Endodermal cell (in vitro differentiated cells): ENCODE data around the gene TMCO4. TPM values are rescaled to one million over a fixed set of nuclear protein-coding genes. Genes with fewer than 3 reads are reported as not detected.

Experiments used
- DNase-seq: peaks from one replicate; pipeline ENCODE4 v3.0.0-alpha.2; 2017
- H3K27ac ChIP-seq: 2 replicates; pipeline ENCODE4 v1.5.1; 2013; ENCODE audit warnings: mild to moderate bottlenecking, low read depth, low read length, moderate library complexity
- H3K27me3 ChIP-seq: 2 replicates; pipeline ENCODE4 v1.6.1; 2013; ENCODE audit warnings: mild to moderate bottlenecking, low read length, moderate library complexity; ENCODE audit not compliant: insufficient read depth, control insufficient read depth, poor library complexity, severe bottlenecking
- H3K36me3 ChIP-seq: 2 replicates; pipeline ENCODE4 v1.7.0; 2013; ENCODE audit warnings: mild to moderate bottlenecking, low read length, moderate library complexity; ENCODE audit not compliant: control insufficient read depth, insufficient read depth
- H3K4me1 ChIP-seq: one replicate; pipeline ENCODE4 v1.7.0; 2013; ENCODE audit warnings: low read length; ENCODE audit not compliant: control insufficient read depth, insufficient read depth
- H3K4me3 ChIP-seq: 2 replicates; pipeline ENCODE4 v1.5.1; 2013; ENCODE audit warnings: mild to moderate bottlenecking, low read length, moderate library complexity
- H3K9ac ChIP-seq: 2 replicates; pipeline ENCODE4 v1.6.1; 2013; ENCODE audit warnings: mild to moderate bottlenecking, low read length, moderate library complexity; ENCODE audit not compliant: poor library complexity, severe bottlenecking; ENCODE audit errors: extremely low read depth
- H3K9me3 ChIP-seq: 2 replicates; pipeline ENCODE4 v1.6.1; 2013; ENCODE audit warnings: mild to moderate bottlenecking, low read length, moderate library complexity; ENCODE audit not compliant: control insufficient read depth
- H3K27ac Mint-ChIP-seq: 2 replicates; pipeline ENCODE4 v1.8.0; 2020; ENCODE audit warnings: mixed read lengths
- H3K27me3 Mint-ChIP-seq: 2 replicates; pipeline ENCODE4 v1.8.0; 2021; ENCODE audit warnings: mild to moderate bottlenecking, mixed read lengths; ENCODE audit not compliant: insufficient read depth
- H3K36me3 Mint-ChIP-seq: 2 replicates; pipeline ENCODE4 v1.8.0; 2020; ENCODE audit warnings: low read depth, mixed read lengths
- H3K4me1 Mint-ChIP-seq: 2 replicates; pipeline ENCODE4 v1.8.0; 2020; ENCODE audit warnings: mixed read lengths
- H3K4me3 Mint-ChIP-seq: 2 replicates; pipeline ENCODE4 v1.8.0; 2020; ENCODE audit warnings: mild to moderate bottlenecking, moderate library complexity, mixed read lengths
- H3K9me3 Mint-ChIP-seq: 2 replicates; pipeline ENCODE4 v1.8.0; 2020; ENCODE audit warnings: mild to moderate bottlenecking, mixed read lengths
- WGBS, 2 experiments: methylation state at CpG; one replicate each; pipeline versions ENCODE4 v1.1.5 to v1.1.7; 2013; ENCODE audit warnings: missing lambda C conversion rate in 2 of 2, mixed read lengths in 1 of 2; ENCODE audit not compliant: insufficient coverage in 1 of 2, insufficient read length in 1 of 2; 5-methylcytosine and 5-hydroxymethylcytosine counted together
- total RNA-seq, 2 donors: library from RNA; stranded (reverse); fragmentation: NEBNext Ultra II Directional in 1 of 2; extraction: Animal tissue kit (Norgen Biotek cat#: 25700) in 1 of 2; gene quantifications; 2 replicates in 1 of 2; 3 replicates in 1 of 2; pipeline ENCODE4 v1.2.1, GENCODE V29; 2021
- TF ChIP-seq, protein P1 (sequence below): fragments of 200-600 bp; sonication (generic); conservative IDR thresholded peaks from 2 replicates; pipeline ENCODE4 v1.5.0; 2021; ENCODE audit warnings: antibody characterized with exemption, mild to moderate bottlenecking

The TMCO4 gene
- total RNA-seq, 2 donors from 2014 or later = 6.2 to 6.6 TPM

DNA sequence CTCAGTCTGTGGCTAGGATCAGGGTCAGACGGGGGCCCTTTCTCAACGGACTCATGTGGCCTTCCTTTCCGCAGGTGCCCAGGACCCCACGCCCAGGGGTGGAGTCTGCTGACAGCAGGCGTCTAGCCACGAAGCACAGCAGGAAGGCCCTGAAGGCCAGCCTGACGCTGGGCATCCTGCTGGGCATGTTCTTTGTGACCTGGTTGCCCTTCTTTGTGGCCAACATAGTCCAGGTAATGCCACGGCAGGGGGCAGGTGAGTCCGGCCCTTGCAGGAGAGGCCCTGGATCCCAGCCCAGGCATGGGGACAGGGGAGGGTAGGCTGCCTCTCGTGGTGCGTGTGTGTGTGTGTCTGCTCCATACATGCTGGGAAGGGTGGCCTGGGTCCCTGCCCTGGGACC is 121.2 kb downstream of the TMCO4 start:
- Mint-ChIP-seq H3K4me3 (no peak overlapping the region), H3K4me1 (no peaks in the 10 kb centered on the region), H3K27ac (no peak overlapping the region), H3K9me3 (no peaks in the 10 kb centered on the region), H3K27me3 (peaks cover 28% of the 10 kb centered on the region), H3K36me3 (no peaks in the 10 kb centered on the region)
- H3K9ac ChIP-seq = no peak overlapping the region
- no peaks in the 10 kb centered on the region for H3K4me1 ChIP-seq
- H3K9me3 ChIP-seq = no peaks in the 10 kb centered on the region
- H3K4me3 ChIP-seq = no peak overlapping the region
- no peak overlapping the region for H3K27ac ChIP-seq
- TF ChIP-seq, protein P1, sequence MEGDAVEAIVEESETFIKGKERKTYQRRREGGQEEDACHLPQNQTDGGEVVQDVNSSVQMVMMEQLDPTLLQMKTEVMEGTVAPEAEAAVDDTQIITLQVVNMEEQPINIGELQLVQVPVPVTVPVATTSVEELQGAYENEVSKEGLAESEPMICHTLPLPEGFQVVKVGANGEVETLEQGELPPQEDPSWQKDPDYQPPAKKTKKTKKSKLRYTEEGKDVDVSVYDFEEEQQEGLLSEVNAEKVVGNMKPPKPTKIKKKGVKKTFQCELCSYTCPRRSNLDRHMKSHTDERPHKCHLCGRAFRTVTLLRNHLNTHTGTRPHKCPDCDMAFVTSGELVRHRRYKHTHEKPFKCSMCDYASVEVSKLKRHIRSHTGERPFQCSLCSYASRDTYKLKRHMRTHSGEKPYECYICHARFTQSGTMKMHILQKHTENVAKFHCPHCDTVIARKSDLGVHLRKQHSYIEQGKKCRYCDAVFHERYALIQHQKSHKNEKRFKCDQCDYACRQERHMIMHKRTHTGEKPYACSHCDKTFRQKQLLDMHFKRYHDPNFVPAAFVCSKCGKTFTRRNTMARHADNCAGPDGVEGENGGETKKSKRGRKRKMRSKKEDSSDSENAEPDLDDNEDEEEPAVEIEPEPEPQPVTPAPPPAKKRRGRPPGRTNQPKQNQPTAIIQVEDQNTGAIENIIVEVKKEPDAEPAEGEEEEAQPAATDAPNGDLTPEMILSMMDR = no peak
- H3K36me3 ChIP-seq = no peaks in the 10 kb centered on the region
- DNase-seq = no peak
- WGBS, 2 experiments = 82 to 83% methylated on average over 9 to 11 of the region's 11 CpGs
- H3K27me3 ChIP-seq = peaks cover 24% of the 10 kb centered on the region

DNA sequence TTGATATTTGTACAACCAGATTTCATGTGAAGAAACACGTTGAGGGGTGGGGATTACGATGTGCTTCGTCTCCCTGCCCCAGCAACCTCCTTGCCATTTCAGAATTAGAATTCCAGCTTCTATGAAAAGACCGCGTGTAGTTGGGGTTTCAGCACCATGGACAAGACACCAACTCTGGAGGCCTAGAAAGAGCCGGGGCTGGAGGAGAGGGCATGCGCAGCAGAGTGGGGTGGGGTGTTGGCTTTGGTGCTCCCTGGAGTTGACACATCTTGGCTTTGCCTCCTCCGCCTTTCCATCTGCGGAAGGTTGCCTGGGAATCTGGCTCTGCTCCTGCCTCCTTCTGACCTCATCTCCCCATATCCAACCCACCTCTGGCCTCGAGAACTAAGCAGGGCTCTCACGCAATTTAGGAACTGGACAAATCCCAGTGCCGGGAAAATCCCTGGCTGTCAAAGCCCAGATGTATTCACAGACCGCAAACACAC is 123.2 kb downstream of the TMCO4 start:
- Mint-ChIP-seq H3K36me3 (no peaks in the 10 kb centered on the region), H3K27ac (no peak overlapping the region), H3K4me3 (no peak overlapping the region), H3K9me3 (no peaks in the 10 kb centered on the region), H3K27me3 (peaks cover 36% of the 10 kb centered on the region), H3K4me1 (no peaks in the 10 kb centered on the region)
- Histone ChIP-seq H3K27ac (no peak overlapping the region), H3K27me3 (peaks cover 36% of the 10 kb centered on the region), H3K4me3 (no peak overlapping the region), H3K9me3 (no peaks in the 10 kb centered on the region), H3K4me1 (no peaks in the 10 kb centered on the region), H3K9ac (no peak overlapping the region), H3K36me3 (no peaks in the 10 kb centered on the region)
- TF ChIP-seq, protein P1 = no peak
- peak; percentile 93 for DNase-seq
- 38 to 45% methylated on average over 6 to 13 of the region's 13 CpGs for WGBS, 2 experiments

DNA sequence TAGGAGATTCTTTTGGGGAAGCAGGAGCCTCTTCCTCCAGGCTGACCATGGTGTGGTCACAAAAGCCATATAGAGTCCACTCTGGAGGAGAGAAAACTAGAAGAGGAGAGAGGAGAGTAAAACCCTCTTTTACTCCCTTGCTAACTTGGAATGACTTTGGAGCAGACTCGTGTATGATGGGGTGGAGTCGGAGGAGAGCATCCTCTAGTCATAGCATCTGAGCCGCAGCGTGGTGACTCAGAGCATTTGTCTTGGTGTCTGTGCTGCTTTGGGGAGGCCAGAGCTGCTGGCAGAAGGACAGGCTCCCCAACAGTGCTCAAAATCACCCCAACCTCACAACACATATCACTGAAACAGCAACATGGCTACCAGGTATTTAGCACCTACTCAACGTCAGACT is 123.9 kb downstream of the TMCO4 start:
- H3K27me3 ChIP-seq = peaks cover 36% of the 10 kb centered on the region
- Mint-ChIP-seq H3K4me3 (no peak overlapping the region), H3K4me1 (no peaks in the 10 kb centered on the region), H3K9me3 (no peaks in the 10 kb centered on the region), H3K36me3 (no peaks in the 10 kb centered on the region), H3K27ac (no peak overlapping the region), H3K27me3 (peaks cover 40% of the 10 kb centered on the region)
- 60 to 66% methylated on average over 1 to 5 of the region's 5 CpGs for WGBS, 2 experiments
- no peak overlapping the region for H3K9ac ChIP-seq
- no peak for DNase-seq
- H3K4me3 ChIP-seq = no peak overlapping the region
- H3K27ac ChIP-seq = no peak overlapping the region
- H3K4me1 ChIP-seq = no peaks in the 10 kb centered on the region
- H3K9me3 ChIP-seq = no peaks in the 10 kb centered on the region
- H3K36me3 ChIP-seq = no peaks in the 10 kb centered on the region
- TF ChIP-seq, protein P1 = no peak
